K562 (cell line): ENCODE data around the gene E2F3. TPM values are rescaled to one million over a fixed set of nuclear protein-coding genes. Genes with fewer than 3 reads are reported as not detected.

Source experiments
- ARID3A ChIP-seq: IDR thresholded peaks from 2 replicates; pipeline ENCODE4 v1.6.1; 2012; ENCODE audit warnings: low read depth, low read length, improper control_type of control experiment, borderline replicate concordance
- BHLHE40 ChIP-seq: IDR thresholded peaks from 2 replicates; pipeline ENCODE4 v1.6.1; 2011; ENCODE audit warnings: low read length, improper control_type of control experiment
- CAMTA2 ChIP-seq: fragments of 250-450 bp; sonication (Bioruptor Pico); conservative IDR thresholded peaks from 2 replicates; pipeline ENCODE4 v1.5.1; 2022
- CBFA2T2 ChIP-seq: fragments of 450-650 bp; conservative IDR thresholded peaks from 2 replicates; pipeline ENCODE4 v1.6.1; 2017; ENCODE audit warnings: mild to moderate bottlenecking
- CGGBP1 ChIP-seq: fragments of 250-450 bp; sonication (Bioruptor Pico); IDR thresholded peaks from 2 replicates; pipeline ENCODE4 v1.9.0; 2021; ENCODE audit warnings: mild to moderate bottlenecking
- CHD1 ChIP-seq: fragments of 200-600 bp; sonication (generic); IDR thresholded peaks from one replicate; pipeline ENCODE4 v1.6.1; 2012; ENCODE audit warnings: mild to moderate bottlenecking, moderate library complexity, low read length, inconsistent platforms
- EGR1 ChIP-seq: fragments of 450-650 bp; conservative IDR thresholded peaks from 2 replicates; pipeline ENCODE4 v1.6.1; 2017; ENCODE audit warnings: mild to moderate bottlenecking
- ETV5 ChIP-seq: sonication (generic); formaldehyde crosslinking; IDR thresholded peaks from 2 replicates; pipeline ENCODE4 v1.4.0; 2020; ENCODE audit warnings: low read depth, mild to moderate bottlenecking, missing genetic modification reagents
- FOXK2 ChIP-seq, 2 experiments: fragments of 450-650 bp; IDR thresholded peaks in 1 of 2; conservative IDR thresholded peaks in 1 of 2; 2 replicates each; pipeline ENCODE4 v1.6.1; 2016; ENCODE audit warnings: low read depth in 2 of 2, mild to moderate bottlenecking in 1 of 2
- GATA2 ChIP-seq: sonication (generic); formaldehyde crosslinking; IDR thresholded peaks from 2 replicates; pipeline ENCODE4 v1.4.0; 2020; ENCODE audit warnings: mild to moderate bottlenecking, missing genetic modification reagents
- GATAD2A ChIP-seq: fragments of 450-650 bp; IDR thresholded peaks from 2 replicates; pipeline ENCODE4 v1.6.1; 2017
- HDAC1 ChIP-seq, 2 experiments: fragments of 450-650 bp; IDR thresholded peaks; 2 replicates each; pipeline ENCODE4 v1.6.1; 2016 to 2017; ENCODE audit warnings: inconsistent platforms in 1 of 2, mild to moderate bottlenecking in 1 of 2, moderate library complexity in 1 of 2
- HDAC2 ChIP-seq: fragments of 450-650 bp; IDR thresholded peaks from 2 replicates; pipeline ENCODE4 v1.6.1; 2016; ENCODE audit warnings: mild to moderate bottlenecking
- JUND ChIP-seq, 2 experiments: IDR thresholded peaks; 2 replicates in 1 of 2; 3 replicates in 1 of 2; pipeline ENCODE4 v1.6.1; 2011; ENCODE audit warnings: borderline replicate concordance in 2 of 2, low read depth in 2 of 2, low read length in 2 of 2, improper control_type of control experiment in 1 of 2, missing biosample characterization in 1 of 2, missing genetic modification characterization in 1 of 2, missing genetic modification reagents in 1 of 2
- MAZ ChIP-seq, 2 experiments: fragments of 450-650 bp in 1 of 2; sonication (generic) in 1 of 2; formaldehyde crosslinking; IDR thresholded peaks in 1 of 2; conservative IDR thresholded peaks in 1 of 2; 2 replicates each; pipeline versions ENCODE4 v1.4.0 to v1.5.0; 2020; ENCODE audit warnings: mild to moderate bottlenecking in 1 of 2, missing genetic modification reagents in 1 of 2
- NCOA1 ChIP-seq: fragments of 450-650 bp; IDR thresholded peaks from 2 replicates; pipeline ENCODE4 v1.6.1; 2016; ENCODE audit warnings: low read depth
- NEUROD1 ChIP-seq: fragments of 150-350 bp; IDR thresholded peaks from 2 replicates; pipeline ENCODE4 v1.6.1; 2014; ENCODE audit warnings: borderline replicate concordance, low read length, low read depth; ENCODE audit not compliant: partially characterized antibody
- NR2C2 ChIP-seq, 2 experiments: fragments of 200-800 bp in 1 of 2; sonication (Bioruptor generic) in 1 of 2; sonication (generic) in 1 of 2; formaldehyde crosslinking in 1 of 2; IDR thresholded peaks; 2 replicates each; pipeline versions ENCODE4 v1.6.1 to v1.8.0; 2016 to 2022; ENCODE audit warnings: mild to moderate bottlenecking in 1 of 2, missing compliant biosample characterization in 1 of 2, missing genetic modification characterization in 1 of 2, missing genetic modification reagents in 1 of 2
- PCBP2 ChIP-seq: fragments of 200-400 bp; formaldehyde crosslinking; IDR thresholded peaks from 2 replicates; pipeline ENCODE4 v1.6.1; 2018; ENCODE audit warnings: low read length, low read depth, mild to moderate bottlenecking, moderate library complexity; ENCODE audit not compliant: poor library complexity, severe bottlenecking
- POLR2AphosphoS5 ChIP-seq: IDR thresholded peaks from 2 replicates; pipeline ENCODE4 v1.6.1; 2011; ENCODE audit warnings: mild to moderate bottlenecking, low read depth, low read length, moderate library complexity; ENCODE audit not compliant: control insufficient read depth, insufficient read depth
- RBM22 ChIP-seq: fragments of 200-400 bp; formaldehyde crosslinking; IDR thresholded peaks from 2 replicates; pipeline ENCODE4 v1.6.1; 2018; ENCODE audit warnings: low read length, low read depth; ENCODE audit not compliant: poor library complexity, severe bottlenecking
- SMAD1 ChIP-seq: fragments of 150-350 bp; IDR thresholded peaks from 2 replicates; pipeline ENCODE4 v1.6.1; 2014; ENCODE audit warnings: low read length, low read depth; ENCODE audit not compliant: partially characterized antibody
- TBP ChIP-seq: optimal IDR thresholded peaks from 2 replicates; pipeline ENCODE3; 2011; ENCODE audit warnings: low read depth, low read length, improper control_type of control experiment
- U2AF1 ChIP-seq: fragments of 200-400 bp; formaldehyde crosslinking; optimal IDR thresholded peaks from 2 replicates; pipeline ENCODE3; 2017; ENCODE audit warnings: mild to moderate bottlenecking, low read depth, low read length, moderate library complexity
- WHSC1 ChIP-seq: IDR thresholded peaks from one replicate; pipeline ENCODE4 v1.6.1; 2012; ENCODE audit warnings: low read length, control low read depth, inconsistent platforms
- XRCC4 ChIP-seq: IDR thresholded peaks from one replicate; pipeline ENCODE4 v1.6.1; 2011; ENCODE audit not compliant: insufficient read depth, insufficient read length; ENCODE audit errors: extremely low read depth
- ZNF134 ChIP-seq: fragments of 250-450 bp; sonication (Bioruptor Pico); conservative IDR thresholded peaks from 2 replicates; pipeline ENCODE4 v1.4.0; 2020
- ZNF174 ChIP-seq: fragments of 250-450 bp; sonication (Bioruptor Pico); IDR thresholded peaks from 2 replicates; pipeline ENCODE4 v1.4.0; 2020; ENCODE audit warnings: mild to moderate bottlenecking
- polyA plus RNA-seq, 8 experiments: library from polyadenylated mRNA; depleted of rRNA in 4 of 8; stranded (reverse) in 5 of 8; unstranded in 3 of 8; fragments of >200 nt; fragmentation: Nextera tagmentation in 2 of 8; fragmentation: Illumina TruSeq in 1 of 8; extraction: Ambion mirVana in 2 of 8; extraction: Trizol in 1 of 8; gene quantifications; 2 replicates each; pipeline versions ENCODE4 v1.2.1 to v1.2.3, GENCODE V29; 2011 to 2014; ENCODE audit warnings: inconsistent platforms in 1 of 8, missing spikeins in 1 of 8
- total RNA-seq, 7 experiments: library from RNA; depleted of rRNA in 6 of 7; stranded (reverse); fragments of >200 nt in 6 of 7; fragmentation: Illumina TruSeq in 2 of 7; extraction: Trizol in 2 of 7; gene quantifications; 2 replicates each; pipeline versions ENCODE4 v1.2.1 to v1.2.3, GENCODE V29; 2011 to 2021; ENCODE audit warnings: low replicate concordance in 1 of 7

E2F3 gene
- total and polyA plus RNA-seq, 9 of the 15 experiments (the other 6 are each of a cell fraction or from before 2014, with no cell fraction given) = 11.1 to 44.7 (median 27.2) TPM

GRCh38 chr6:20417819-20418218 is 16.1 kb downstream of the E2F3 start (continued):
- TF ChIP-seq CGGBP1 (CRISPR knock-in tag) (no peak), CHD1 (peak; percentile 15), HDAC2 (0 out of 2 replicates have a peak, but pooled peaks have one; percentile 52), WHSC1 (no peak), NEUROD1 (peak; percentile 14), POLR2AphosphoS5 (peak; percentile 49), ZNF174 (CRISPR knock-in tag) (no peak), JUND (IDR thresholded peaks at IDR 0.05; ENCODE audit: borderline replicate concordance, low read depth, low read length) (peak; percentile 62), JUND (tag; IDR thresholded peaks at IDR 0.05; ENCODE audit: borderline replicate concordance, low read depth, low read length) (peak; percentile 22; the same call in 1 of the 3 replicates), XRCC4 (no peak), CAMTA2 (CRISPR knock-in tag) (no peak), EGR1 (no peak), MAZ (CRISPR knock-in tag; conservative IDR thresholded peaks at IDR 0.05 in 1 of 2, IDR thresholded peaks at IDR 0.05 in 1 of 2) (peak; percentile 24 to 73; a peak in 1 of 4 replicates), ZNF134 (no peak), GATAD2A (peak; percentile 85; the same call in 1 of the 2 replicates), HDAC1 (IDR thresholded peaks at IDR 0.05) (peak in 1 of 2 experiments; percentile 71; a peak in 2 of 4 replicates), GATA2 (CRISPR knock-in tag) (0 out of 2 replicates have a peak, but pooled peaks have one; percentile 24), RBM22 (no peak), FOXK2 (conservative IDR thresholded peaks at IDR 0.05 in 1 of 2, IDR thresholded peaks at IDR 0.05 in 1 of 2; ENCODE audit: low read depth in 2 of 2) (0 out of 4 replicates have a peak, but pooled peaks of 1 of the 2 experiments have one; percentile 10), ARID3A (peak; percentile 15; the same call in 1 of the 2 replicates), NCOA1 (peak; percentile 22; the same call in 1 of the 2 replicates), PCBP2 (no peak), TBP (peak; percentile 62), ETV5 (CRISPR knock-in tag) (peak; percentile 70; the same call in 1 of the 2 replicates), NR2C2 (CRISPR knock-in tag; IDR thresholded peaks at IDR 0.05) (no peak), NR2C2 (tag; IDR thresholded peaks at IDR 0.05) (no peak), CBFA2T2 (peak; percentile 8; the same call in 1 of the 2 replicates), U2AF1 (no peak), SMAD1 (peak; percentile 32), BHLHE40 (peak; percentile 39; the same call in 1 of the 2 replicates)
